WERI-Rb-1 (cell line): ENCODE measurements around the gene RRBP1.

ENCODE experiments used
- DNase-seq: peaks from one replicate; pipeline ENCODE4 v3.0.0-alpha.2; 2020
- H3K27ac ChIP-seq: fragments of 250-450 bp; sonication (Bioruptor Pico); 2 replicates; pipeline ENCODE4 v1.5.1; 2020; ENCODE audit warnings: mild to moderate bottlenecking, moderate library complexity
- H3K27me3 ChIP-seq: fragments of 250-450 bp; sonication (Bioruptor Pico); 2 replicates; pipeline ENCODE4 v1.5.1; 2021; ENCODE audit warnings: mild to moderate bottlenecking, low read depth, moderate library complexity; ENCODE audit not compliant: insufficient read depth, severe bottlenecking
- H3K36me3 ChIP-seq: fragments of 250-450 bp; sonication (Bioruptor Pico); 2 replicates; pipeline ENCODE4 v1.5.1; 2020; ENCODE audit warnings: mild to moderate bottlenecking, moderate library complexity
- H3K4me3 ChIP-seq: 2 replicates; pipeline ENCODE4 v1.5.1; 2011; ENCODE audit warnings: low read depth, mild to moderate bottlenecking, control low read depth, low read length
- H3K9me3 ChIP-seq: fragments of 250-450 bp; sonication (Bioruptor Pico); 2 replicates; pipeline ENCODE4 v1.5.1; 2021; ENCODE audit warnings: mild to moderate bottlenecking, moderate library complexity; ENCODE audit not compliant: severe bottlenecking
- TF ChIP-seq, protein P1 (sequence below): IDR thresholded peaks from 2 replicates; pipeline ENCODE4 v1.5.1; 2011; ENCODE audit warnings: low read depth, mild to moderate bottlenecking, control low read depth, inconsistent platforms, low read length

RRBP1 gene

DNA sequence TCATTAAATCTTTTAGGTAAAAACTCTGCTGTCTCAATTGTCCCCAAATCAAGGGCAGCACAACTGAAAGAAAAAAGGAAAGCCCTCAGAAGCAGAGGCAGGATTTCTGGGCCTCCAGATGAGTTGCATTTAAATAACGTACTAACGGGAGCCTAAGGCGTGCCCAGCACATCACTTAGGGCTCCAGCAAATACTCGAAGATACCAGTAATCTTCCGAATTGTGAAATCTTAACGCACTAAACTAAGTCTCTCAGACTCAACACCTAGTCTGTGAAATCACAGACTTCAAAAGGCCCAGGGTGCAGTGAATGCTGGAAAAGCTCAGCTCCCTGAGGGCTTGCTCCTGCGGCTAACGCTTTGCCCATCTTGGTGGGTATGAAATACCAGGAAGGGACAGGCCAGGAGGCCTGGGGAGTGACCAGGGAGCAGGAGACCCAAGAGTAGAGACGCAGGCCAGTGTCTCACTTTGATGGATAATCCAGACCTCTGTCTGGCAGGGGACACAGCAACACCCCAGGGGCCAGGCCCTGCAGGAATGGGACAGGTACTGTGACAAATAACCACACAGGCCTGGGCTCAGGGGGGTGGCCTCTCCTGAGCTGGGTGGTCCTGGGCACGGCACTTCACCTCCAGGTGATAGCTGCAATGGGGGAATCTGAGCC is 36.4 kb downstream of the RRBP1 start:
- Histone ChIP-seq H3K4me3 (no peak overlapping the region), H3K27me3 (no peaks in the 10 kb centered on the region)

DNA sequence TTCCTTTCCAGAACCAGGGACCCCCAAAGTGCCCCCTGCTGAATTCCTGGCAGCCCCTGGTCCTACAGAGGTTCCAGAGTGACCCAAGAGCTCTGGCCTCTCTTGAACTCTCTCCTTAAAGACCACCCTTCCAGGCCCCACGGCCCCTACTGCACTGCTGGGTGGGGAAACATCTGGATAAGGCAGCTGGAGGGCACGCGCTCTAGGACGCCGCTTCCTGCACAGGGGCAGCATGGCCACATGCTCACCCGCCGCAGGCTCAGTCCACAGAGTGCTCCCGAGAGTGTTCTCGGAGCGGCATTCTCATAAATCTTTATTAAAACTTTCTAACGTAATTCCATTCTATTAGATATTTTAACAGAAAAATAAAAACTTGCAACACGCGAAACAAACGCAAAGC is 37.0 kb downstream of the RRBP1 start:
- Histone ChIP-seq H3K27ac (no peak overlapping the region), H3K36me3 (no peaks in the 10 kb centered on the region), H3K4me3 (no peak overlapping the region), H3K27me3 (no peaks in the 10 kb centered on the region), H3K9me3 (no peaks in the 10 kb centered on the region)
- DNase-seq = no peak
- TF ChIP-seq, protein P1, sequence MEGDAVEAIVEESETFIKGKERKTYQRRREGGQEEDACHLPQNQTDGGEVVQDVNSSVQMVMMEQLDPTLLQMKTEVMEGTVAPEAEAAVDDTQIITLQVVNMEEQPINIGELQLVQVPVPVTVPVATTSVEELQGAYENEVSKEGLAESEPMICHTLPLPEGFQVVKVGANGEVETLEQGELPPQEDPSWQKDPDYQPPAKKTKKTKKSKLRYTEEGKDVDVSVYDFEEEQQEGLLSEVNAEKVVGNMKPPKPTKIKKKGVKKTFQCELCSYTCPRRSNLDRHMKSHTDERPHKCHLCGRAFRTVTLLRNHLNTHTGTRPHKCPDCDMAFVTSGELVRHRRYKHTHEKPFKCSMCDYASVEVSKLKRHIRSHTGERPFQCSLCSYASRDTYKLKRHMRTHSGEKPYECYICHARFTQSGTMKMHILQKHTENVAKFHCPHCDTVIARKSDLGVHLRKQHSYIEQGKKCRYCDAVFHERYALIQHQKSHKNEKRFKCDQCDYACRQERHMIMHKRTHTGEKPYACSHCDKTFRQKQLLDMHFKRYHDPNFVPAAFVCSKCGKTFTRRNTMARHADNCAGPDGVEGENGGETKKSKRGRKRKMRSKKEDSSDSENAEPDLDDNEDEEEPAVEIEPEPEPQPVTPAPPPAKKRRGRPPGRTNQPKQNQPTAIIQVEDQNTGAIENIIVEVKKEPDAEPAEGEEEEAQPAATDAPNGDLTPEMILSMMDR = no peak

More for the DNA sequence above, 36.4 kb downstream of the RRBP1 start:
- Histone ChIP-seq H3K9me3 (no peaks in the 10 kb centered on the region), H3K36me3 (no peaks in the 10 kb centered on the region), H3K27ac (peak overlapping the region; percentile 83)
- TF ChIP-seq, protein P1 = no peak
- DNase-seq = no peak

DNA sequence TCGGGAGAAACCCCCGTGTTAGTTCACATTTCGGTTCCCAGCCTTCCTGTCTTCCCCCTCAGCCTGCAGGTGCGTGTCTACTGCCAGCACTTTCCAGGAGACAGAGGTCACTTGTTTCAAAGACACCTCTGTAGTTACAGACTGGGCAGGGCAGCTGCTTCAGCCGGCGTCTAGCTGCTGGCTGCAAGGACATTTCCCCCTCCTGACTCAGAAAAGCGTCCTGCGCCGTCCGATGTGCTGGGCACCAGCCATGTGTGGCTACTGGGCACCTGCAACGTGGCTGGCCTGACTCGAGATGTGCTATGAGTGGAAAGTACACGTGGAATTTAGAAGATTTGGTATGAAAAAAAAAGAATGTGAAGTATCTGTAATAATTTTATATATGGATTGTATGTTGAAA is 37.6 kb downstream of the RRBP1 start:
- no peak overlapping the region for H3K4me3 ChIP-seq
- TF ChIP-seq, protein P1 = no peak
- DNase-seq = no peak
- H3K27ac ChIP-seq = no peak overlapping the region
- H3K27me3 ChIP-seq = no peaks in the 10 kb centered on the region
- no peaks in the 10 kb centered on the region for H3K36me3 ChIP-seq
- no peaks in the 10 kb centered on the region for H3K9me3 ChIP-seq

DNA sequence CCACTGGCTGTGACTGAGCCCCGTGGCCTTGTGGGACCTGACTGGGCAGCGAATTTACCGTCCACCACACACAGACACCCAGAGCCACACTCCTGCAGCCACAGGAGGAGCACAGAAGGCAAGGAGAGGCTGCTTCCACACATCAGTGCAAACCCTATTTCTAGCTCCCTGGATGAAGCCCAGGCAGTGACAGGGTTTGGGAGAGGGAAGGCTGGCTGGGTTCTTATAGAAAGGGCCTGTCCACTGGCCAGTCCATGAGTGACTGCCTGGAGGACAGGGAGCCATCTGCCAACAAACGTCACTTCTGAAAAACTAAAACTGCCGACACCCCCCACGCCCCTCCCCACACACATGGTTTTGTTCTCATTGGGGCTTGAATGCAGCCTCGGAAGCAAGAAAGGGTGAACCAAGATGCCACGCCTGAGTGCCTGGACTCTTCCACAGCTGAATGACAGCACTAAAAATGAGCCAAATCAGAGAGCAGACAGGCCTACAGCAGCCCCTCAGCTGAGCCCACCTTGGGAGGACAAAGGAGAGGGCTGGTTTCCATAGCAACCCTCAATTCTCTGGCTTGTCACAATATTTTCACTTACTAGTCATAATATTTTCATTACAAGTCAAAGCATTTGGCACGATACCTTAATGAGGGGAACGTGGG is 38.4 kb downstream of the RRBP1 start:
- TF ChIP-seq, protein P1 = no peak
- no peak overlapping the region for H3K4me3 ChIP-seq
- no peaks in the 10 kb centered on the region for H3K36me3 ChIP-seq
- no peak for DNase-seq
- no peaks in the 10 kb centered on the region for H3K9me3 ChIP-seq
- H3K27me3 ChIP-seq = no peaks in the 10 kb centered on the region
- no peak overlapping the region for H3K27ac ChIP-seq

DNA sequence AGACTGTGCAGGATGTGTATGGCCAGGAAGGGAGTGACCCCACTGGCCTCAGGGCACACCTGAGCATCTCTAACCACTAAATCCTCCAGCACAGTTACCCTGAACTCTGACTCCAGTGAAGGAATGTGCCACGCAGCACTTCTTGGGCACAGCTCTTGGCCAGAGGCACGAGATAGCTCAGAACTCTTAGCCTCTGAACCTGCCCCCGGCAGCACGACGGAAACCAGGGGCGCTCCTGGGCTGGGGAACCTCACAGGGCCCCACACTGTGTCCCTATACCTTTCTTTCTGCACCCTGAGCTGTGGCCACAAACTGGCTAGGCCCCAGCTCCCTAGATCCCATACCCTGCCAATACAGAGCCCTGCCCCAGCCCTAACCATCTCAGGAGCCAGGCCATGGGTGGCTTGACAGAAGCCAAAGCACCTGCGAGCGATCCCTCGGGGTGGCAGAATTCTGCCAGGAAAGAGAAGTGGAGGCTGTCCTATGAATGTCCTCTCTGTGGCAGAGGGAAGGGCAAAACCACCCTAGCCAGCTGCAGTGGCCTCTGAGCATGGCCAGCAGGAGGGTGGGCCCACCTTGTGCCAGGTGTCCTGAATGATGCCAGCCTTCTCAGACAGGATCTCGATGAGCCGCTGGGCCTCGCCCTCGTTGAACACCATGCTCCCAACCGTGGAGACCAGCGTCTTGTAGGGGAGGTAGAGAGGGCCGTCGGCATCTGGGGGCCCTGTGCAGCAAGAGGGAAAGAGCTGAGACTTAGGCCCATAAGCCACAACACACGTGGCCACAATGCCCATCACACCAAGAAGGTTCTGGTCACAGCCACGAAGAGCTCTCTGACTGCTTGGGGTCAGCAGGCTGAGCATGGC is 39.4 kb downstream of the RRBP1 start:
- Histone ChIP-seq H3K4me3 (no peak overlapping the region), H3K27ac (no peak overlapping the region), H3K9me3 (no peaks in the 10 kb centered on the region), H3K36me3 (no peaks in the 10 kb centered on the region), H3K27me3 (no peaks in the 10 kb centered on the region)
- TF ChIP-seq, protein P1 = no peak
- no peak for DNase-seq
